ELF-1 (cell line): Measurements from ENCODE around the gene LCN15.
"Not testable (repeated sequence)": the region's sequence is repeated elsewhere in the genome, so short reads cannot be mapped to it uniquely, and the experiment has no call there.

Experiments used
- DNase-seq: peaks from one replicate; pipeline ENCODE4 v3.0.0-alpha.2; 2016; ENCODE audit warnings: low read depth, low spot score

LCN15 gene

GRCh38 chr9:136794281-136794999 is 30.1 kb upstream of the LCN15 start:
- DNase-seq: no peak

GRCh38 chr9:136793086-136793946 is 29.0 kb upstream of the LCN15 start:
- DNase-seq: peak; percentile 54

DNA sequence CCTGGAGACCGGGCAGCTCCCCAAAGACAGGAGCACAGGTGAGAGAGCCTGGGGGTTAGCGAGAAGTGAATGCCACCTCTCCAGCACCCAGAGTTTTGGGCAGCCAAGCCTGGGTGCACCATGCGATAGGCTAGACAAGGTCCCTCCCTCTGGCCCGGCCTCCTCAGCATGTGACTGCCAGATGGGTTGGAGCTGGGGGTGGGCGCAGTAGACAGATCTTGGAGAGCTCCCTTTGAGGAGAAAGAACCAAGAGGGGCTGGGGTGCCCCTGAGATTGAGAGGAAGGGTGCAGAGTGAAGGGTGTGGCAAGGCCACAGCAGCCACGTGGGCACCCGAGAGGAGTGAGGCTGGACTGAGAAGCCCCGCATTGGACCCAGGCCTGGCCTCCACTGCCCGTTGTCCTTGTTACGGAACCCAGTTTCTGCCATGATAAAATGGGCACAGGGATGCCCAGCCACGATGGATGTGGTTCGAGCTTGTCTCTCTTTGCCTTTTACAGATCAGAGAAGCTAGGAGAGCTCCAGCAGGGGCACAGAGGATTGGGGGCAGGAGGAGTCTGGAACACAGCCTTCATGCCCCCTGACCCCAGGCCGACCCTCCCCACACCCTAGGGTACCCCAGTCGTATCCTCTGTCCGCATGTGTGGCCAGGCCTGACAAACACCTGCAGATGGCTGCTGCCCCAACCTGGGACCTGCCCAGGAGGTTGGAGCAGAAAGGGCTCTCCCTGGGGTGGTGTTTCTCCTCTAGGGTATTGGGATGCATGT is 28.2 kb upstream of the LCN15 start:
- no peak for DNase-seq

DNA sequence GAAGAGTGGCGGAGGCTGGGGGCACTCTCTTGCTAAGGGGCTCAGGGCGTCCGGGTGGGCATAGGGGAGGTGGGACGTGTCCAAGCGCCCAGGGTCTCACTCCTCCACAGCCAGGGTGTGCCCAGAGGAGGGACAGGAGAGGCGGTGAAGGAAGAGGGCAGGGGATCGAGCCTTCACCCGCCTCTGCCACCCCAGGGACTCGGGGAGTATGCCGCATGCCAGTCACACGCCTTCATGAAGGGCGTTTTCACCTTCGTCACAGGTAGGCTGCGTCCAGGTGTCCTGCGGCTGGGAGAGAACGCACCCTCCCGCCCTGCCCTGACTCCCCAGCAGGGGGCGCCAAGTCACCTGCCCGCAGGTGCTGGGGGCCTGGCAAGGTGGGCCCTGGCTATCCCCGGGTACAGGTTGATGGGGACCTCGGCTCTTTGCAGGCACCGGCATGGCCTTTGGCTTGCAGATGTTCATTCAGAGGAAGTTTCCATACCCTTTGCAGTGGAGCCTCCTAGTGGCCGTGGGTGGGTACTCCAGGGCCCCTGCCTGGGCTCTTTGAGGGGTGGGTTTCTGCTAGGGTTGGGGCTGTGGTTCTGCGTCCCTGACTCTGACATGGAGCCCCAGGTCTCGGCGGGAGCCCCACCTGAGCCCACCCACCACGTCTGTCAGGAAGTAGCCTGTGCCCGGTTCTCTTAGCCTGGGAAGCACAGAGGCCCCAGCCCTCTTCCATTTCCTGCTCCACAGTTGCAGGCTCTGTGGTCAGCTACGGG is 27.4 kb upstream of the LCN15 start:
- DNase-seq: peak; percentile 89

DNA sequence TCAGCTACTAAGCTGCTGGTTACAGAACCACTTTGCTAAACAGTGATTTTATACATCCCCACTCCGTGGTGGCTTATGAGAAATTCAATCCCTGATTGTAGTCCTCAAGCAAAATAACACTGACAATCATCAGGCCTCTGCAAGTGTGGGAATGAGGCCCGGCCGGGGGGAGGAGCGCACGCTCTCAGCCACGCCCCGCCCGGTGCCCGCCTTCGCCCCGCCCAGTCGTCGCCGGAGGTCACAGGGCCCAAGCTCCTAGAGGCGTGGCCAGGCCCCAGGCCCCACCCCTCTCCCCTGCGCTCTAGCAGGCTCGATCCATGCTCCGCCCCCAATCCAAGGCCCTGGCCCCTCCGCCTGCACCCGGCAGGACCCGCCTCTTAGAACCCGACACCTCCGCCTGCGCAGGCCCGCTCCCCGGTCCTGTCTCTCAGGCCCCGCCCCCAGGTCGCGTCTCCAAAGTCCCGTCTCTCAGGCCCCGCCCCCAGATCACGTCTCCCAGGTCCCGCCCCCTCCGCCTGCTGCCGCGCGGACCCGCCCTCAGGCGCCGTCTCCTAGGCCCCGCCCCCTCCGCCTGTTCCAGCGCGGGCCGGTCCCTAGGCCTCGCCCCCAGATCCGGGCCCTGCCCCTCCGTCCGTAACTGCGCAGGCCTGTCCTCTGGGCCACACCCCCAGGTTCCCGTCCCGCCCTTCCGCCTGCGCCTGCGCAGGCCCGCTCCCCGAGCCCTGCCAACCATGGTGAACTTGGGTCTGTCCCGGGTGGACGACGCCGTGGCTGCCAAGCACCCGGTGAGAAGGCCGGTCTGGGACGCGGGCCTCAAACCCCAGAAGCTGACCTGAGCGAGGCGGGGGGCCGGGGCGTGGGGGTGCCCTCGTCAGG is 26.6 kb upstream of the LCN15 start, which contains the start of gene TMEM141:
Gene TMEM141 (plus strand): TSS at position 705 of the 876 bp plus-strand sequence. CDS start 27 bp downstream, at position 732.
- DNase-seq: peak; percentile 99

GRCh38 chr9:136789523-136789937 is 25.2 kb upstream of the LCN15 start:
- no peak for DNase-seq

DNA sequence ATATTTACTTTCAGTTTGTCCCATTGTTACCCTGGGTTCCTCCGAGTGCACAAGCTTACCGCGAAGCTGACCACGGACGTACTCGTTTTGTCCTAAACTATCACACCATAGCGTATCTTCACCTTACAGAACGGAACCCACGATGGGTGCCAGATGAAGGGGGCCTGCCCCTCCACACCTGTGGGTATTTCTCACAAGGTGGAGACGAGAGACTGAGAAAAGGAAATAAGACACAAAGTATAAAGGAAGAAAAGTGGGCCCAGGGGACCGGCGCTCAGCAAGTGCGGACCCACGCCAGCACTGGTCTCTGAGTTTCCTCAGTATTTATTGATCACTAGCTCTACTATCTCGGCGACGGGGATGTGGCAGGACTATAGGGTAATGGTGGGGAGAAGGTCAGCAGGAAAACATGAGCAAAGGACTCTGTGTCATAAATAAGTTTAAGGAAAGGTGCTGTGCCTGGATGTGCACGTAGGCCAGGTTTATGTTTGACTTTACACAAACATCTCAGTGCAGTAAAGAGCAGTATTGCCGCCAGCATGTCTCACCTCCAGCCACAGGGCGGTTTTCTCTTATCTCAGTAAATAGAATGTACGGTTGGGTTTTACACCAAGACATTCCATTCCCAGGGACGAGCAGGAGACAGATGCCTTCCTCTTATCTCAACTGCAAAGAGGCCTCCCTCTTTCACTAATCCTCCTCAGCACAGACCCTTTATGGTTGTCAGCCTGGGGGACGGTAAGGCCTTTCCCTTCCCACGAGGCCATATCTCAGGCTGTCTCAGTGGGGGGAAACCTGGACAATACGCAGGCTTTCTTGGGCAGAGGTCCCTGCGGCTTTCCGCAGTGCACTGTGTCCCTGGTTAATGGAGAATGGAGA is 24.6 kb upstream of the LCN15 start:
- DNase-seq: peak; percentile 75

DNA sequence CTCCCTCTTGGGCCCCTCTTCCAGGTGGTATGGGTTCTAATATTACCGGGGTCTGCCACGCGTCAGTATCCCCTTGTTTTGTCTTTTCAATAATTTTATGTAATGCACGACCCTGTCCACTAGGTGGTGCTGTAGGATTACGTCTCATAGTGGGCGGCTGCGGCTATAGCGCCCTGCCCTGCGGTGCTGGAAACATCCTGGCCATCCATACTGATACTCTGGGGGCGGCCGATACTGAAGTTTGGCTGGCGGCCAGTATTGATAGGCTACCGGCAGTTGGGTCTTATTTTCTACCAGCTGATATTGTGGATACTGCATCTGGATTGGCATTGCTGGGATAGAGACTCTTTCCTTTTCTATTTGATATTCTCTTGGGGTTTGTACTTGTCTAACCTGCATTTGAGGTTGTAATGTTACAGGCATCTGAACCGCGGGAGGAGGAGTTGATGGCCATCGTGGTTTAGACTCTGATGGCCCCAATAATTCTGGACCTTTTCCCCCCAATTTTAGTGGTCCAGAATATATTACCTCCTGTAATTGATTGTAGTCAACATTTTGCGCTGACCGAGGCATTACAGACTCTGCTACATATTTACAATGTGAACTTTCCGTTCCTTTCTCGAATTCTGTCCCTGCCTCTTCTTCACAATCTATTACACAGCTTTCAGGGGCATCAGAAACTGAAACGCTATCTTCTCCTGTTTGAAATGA is 23.5 kb upstream of the LCN15 start:
- peak; percentile 81 for DNase-seq

GRCh38 chr9:136786983-136787382 is 22.7 kb upstream of the LCN15 start:
- DNase-seq: not testable (repeated sequence)

DNA sequence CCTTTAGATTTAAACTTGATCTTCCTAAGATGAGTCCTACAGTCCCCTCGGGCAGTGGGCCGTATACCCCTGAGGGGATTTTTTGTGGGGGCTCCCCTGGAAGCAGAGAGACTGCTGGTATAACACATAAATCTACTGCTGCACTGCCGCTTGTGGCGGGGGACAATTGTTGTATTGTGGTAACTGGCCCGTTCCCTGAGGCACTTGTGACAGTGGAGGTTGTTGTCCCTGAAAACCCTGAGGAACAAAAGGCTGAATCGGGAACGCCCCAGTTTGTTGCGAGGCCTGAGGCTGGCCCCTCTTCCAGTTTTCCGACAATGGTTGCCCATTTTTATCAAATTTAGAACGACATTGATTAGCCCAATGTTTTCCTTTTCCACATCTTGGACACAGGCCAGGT is 22.1 kb upstream of the LCN15 start:
- no peak for DNase-seq

DNA sequence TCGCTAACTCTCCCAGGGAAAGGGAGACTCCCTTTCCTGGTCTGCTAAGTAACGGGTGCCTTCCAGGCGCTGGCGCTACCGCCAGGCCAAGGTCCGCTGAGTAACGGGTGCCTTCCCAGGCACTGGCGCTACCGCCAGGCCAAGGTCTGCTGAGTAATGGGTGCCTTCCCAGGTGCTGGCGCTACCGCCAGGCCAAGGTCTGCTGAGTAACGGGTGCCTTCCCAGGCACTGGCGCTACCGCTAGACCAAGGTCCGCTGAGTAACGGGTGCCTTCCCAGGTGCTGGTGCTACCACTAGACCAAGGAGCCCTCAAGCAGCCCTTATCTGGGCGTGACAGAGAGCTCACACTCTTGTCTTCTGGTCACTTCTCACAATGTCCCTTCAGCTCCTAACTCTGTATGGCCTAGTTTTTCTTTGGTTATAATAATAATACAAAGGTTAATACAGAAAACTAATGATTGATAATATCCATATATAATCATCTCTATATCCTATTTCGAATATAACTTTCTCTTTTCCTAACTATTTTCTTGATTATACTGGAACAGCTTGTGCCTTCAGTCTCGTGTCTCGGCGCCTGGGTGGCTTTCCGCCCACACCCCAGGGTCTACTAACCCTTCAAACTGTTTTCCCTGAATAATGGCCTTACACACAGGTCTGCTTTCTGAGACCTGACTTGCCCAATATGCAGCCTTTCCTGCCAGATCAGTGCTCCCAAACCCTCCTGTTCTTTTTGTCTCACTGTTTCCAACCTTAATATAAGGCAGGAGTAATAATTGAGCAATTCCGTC is 21.4 kb upstream of the LCN15 start:
- DNase-seq: not testable (repeated sequence)

DNA sequence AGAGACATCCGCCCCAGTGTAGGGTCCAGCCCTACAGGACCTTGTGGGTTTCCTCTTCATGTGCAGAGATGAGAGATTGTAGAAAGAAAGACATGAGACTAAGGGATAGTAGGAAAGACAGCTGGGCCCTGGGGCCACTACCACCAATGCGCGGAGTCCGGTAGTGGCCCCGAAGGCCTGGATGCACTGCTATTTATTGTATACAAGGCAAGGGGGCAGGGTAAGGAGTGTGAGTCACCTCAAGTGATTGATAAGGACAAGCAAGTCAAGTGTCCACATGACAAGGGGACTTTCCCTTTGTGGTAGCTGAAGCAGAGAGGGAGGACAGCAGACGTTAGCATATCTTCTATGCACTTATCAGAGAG is 20.7 kb upstream of the LCN15 start:
- peak; percentile 71 for DNase-seq

- DNase-seq: no peak
These were observed 20.1 kb upstream of the LCN15 start for GRCh38 chr9:136784249-136784996.

GRCh38 chr9:136782452-136782851 is 18.1 kb upstream of the LCN15 start:
- no peak for DNase-seq

GRCh38 chr9:136779808-136780207 is 15.5 kb upstream of the LCN15 start:
- no peak for DNase-seq

GRCh38 chr9:136777359-136777758 is 13.0 kb upstream of the LCN15 start:
- peak; percentile 34 for DNase-seq

GRCh38 chr9:136776947-136777346 is 12.6 kb upstream of the LCN15 start:
- DNase-seq: no peak
